Transverse colon (tissue), 4 donors: Measurements from ENCODE around the gene NDUFV2.
A peak's percentile ranks its signal among the peaks of the same experiment; 100 is the strongest.

ENCODE experiments used
- CTCF ChIP-seq, 5 experiments: fragments of 200-600 bp in 3 of 5; fragments of 450-650 bp in 2 of 5; sonication (generic) in 3 of 5; IDR thresholded peaks; 1 replicate in 2 of 5; 2 replicates in 3 of 5; pipeline ENCODE4 v1.5.1; 2016 to 2017; ENCODE audit warnings: antibody characterized with exemption in 5 of 5, inconsistent platforms in 3 of 5, mild to moderate bottlenecking in 2 of 5, moderate library complexity in 1 of 5
- EP300 ChIP-seq: sonication (generic); formaldehyde crosslinking; IDR thresholded peaks from one replicate; pipeline ENCODE4 v1.6.1; 2017; ENCODE audit warnings: antibody characterized with exemption, low read depth
- POLR2A ChIP-seq: fragments of 450-650 bp; IDR thresholded peaks from one replicate; pipeline ENCODE4 v1.6.1; 2016; ENCODE audit warnings: antibody characterized with exemption, mild to moderate bottlenecking, moderate library complexity
- POLR2AphosphoS5 ChIP-seq, 3 donors: sonication (generic); formaldehyde crosslinking; IDR thresholded peaks; one replicate each; pipeline ENCODE4 v1.6.1; 2016; ENCODE audit warnings: antibody characterized with exemption in 3 of 3

GRCh38 chr18:9148203-9148552 lies 45.7 kb downstream of the NDUFV2 start:
- peak in 1 of 5 experiments; percentile 2 for TF ChIP-seq CTCF (IDR thresholded peaks at IDR 0.05)
- no peak for TF ChIP-seq POLR2A
- no peak for TF ChIP-seq POLR2AphosphoS5 (IDR thresholded peaks at IDR 0.05)
- no peak for TF ChIP-seq EP300
